Measurements from ENCODE around the gene RTN4RL1.

DNA sequence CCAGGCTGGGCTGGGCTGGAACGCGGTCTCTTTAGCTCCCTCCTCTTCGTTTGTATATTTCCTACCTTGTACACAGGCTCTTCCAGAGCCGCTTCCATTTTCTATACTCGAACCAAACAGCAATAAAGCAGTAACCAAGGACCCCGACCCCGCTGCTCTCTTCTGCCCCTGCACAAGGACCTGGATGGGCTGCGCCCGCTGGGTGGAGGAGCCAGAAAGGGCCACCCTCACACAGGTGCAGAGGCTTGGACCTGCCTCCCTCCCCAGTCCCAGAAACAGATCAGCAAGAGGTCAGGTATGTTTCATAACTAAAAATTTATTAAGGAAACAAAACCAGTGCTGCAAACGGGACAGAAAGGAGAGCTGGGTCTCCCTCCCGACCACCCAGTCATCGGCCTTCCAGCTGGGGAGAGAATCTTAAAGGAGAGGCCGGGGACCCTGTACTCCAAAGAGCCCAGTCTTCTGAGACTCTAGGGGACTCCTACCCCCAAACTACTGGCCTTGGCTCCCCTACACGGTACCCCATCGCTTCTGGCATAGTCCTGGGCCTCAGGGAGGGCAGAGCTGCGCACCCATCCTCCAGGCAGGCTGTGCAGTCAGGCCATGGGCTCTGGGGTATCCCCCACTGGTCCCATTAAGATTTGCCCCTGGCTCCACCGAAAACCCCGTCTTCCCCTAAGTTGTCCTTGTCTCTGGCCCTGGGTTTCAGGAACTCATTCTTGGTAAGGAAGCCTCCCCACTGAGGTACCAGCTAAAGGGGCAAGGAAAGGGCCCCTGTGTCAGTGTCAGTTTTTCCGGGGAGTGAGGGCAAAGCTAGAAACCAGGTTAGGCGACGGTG lies 34.6 kb upstream of the RTN4RL1 start:
- TF ChIP-seq POLR2AphosphoS5 (IDR thresholded peaks at IDR 0.05) = no peak
- TF ChIP-seq, protein P1, sequence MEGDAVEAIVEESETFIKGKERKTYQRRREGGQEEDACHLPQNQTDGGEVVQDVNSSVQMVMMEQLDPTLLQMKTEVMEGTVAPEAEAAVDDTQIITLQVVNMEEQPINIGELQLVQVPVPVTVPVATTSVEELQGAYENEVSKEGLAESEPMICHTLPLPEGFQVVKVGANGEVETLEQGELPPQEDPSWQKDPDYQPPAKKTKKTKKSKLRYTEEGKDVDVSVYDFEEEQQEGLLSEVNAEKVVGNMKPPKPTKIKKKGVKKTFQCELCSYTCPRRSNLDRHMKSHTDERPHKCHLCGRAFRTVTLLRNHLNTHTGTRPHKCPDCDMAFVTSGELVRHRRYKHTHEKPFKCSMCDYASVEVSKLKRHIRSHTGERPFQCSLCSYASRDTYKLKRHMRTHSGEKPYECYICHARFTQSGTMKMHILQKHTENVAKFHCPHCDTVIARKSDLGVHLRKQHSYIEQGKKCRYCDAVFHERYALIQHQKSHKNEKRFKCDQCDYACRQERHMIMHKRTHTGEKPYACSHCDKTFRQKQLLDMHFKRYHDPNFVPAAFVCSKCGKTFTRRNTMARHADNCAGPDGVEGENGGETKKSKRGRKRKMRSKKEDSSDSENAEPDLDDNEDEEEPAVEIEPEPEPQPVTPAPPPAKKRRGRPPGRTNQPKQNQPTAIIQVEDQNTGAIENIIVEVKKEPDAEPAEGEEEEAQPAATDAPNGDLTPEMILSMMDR (IDR thresholded peaks at IDR 0.05) = no peak

Measured in suprapubic skin (tissue), 3 donors.